CD4-positive, alpha-beta memory T cell (primary cell): ENCODE data around the gene RHOBTB1. TPM values are rescaled to one million over a fixed set of nuclear protein-coding genes. Genes with fewer than 3 reads are reported as not detected.

ENCODE experiments used
- CTCF ChIA-PET: fragments of 350-600 bp; sonication (Branson Sonifier 250); formaldehyde crosslinking; loops from one replicate; lab custom pipeline; 2021; ENCODE audit warnings: inconsistent platforms; ENCODE audit not compliant: partially characterized antibody; lab: Charles Lee
- POLR2A ChIA-PET: fragments of 350-600 bp; sonication (Branson Sonifier 250); formaldehyde crosslinking; loops from one replicate; lab custom pipeline; 2021; ENCODE audit not compliant: partially characterized antibody; lab: Charles Lee
- DNase-seq, 5 donors: peaks; one replicate each; pipeline versions ENCODE4 v3.0.0 to v3.0.0-alpha.2; 2020 to 2022; ENCODE audit warnings: mixed read lengths in 1 of 5
- H3K27ac ChIP-seq: one replicate; pipeline ENCODE4 v1.7.0; 2013; ENCODE audit warnings: low read depth, low read length
- H3K27me3 ChIP-seq: 2 replicates; pipeline ENCODE4 v1.7.0; 2013; ENCODE audit warnings: mild to moderate bottlenecking, low read length, moderate library complexity; ENCODE audit not compliant: insufficient read depth
- H3K36me3 ChIP-seq: 2 replicates; pipeline ENCODE4 v1.7.0; 2013; ENCODE audit warnings: mild to moderate bottlenecking, low read length, moderate library complexity; ENCODE audit not compliant: insufficient read depth
- H3K4me1 ChIP-seq: 2 replicates; pipeline ENCODE4 v1.7.0; 2013; ENCODE audit warnings: mild to moderate bottlenecking, low read length, moderate library complexity; ENCODE audit not compliant: insufficient read depth
- H3K4me3 ChIP-seq, 2 donors: one replicate each; pipeline ENCODE4 v1.7.0; 2013; ENCODE audit warnings: low read length in 2 of 2, mild to moderate bottlenecking in 1 of 2
- H3K9me3 ChIP-seq, 2 donors: one replicate each; pipeline ENCODE4 v1.7.0; 2013; ENCODE audit warnings: low read length in 2 of 2, control low read depth in 1 of 2; ENCODE audit not compliant: control insufficient read depth in 1 of 2
- H3K27ac Mint-ChIP-seq, 7 donors: one replicate each; pipeline ENCODE4 v1.8.0; 2020 to 2021; ENCODE audit warnings: mixed read lengths in 7 of 7, mild to moderate bottlenecking in 6 of 7, inconsistent platforms in 3 of 7, moderate library complexity in 3 of 7
- H3K27me3 Mint-ChIP-seq, 2 donors: one replicate each; pipeline ENCODE4 v1.8.0; 2020 to 2021; ENCODE audit warnings: mixed read lengths in 2 of 2
- H3K36me3 Mint-ChIP-seq, 2 donors: one replicate each; pipeline ENCODE4 v1.8.0; 2020 to 2021; ENCODE audit warnings: mixed read lengths in 2 of 2, inconsistent platforms in 1 of 2, mild to moderate bottlenecking in 1 of 2
- H3K4me1 Mint-ChIP-seq, 4 donors: one replicate each; pipeline ENCODE4 v1.8.0; 2020 to 2021; ENCODE audit warnings: mixed read lengths in 4 of 4, mild to moderate bottlenecking in 1 of 4
- H3K4me3 Mint-ChIP-seq, 8 donors: one replicate each; pipeline ENCODE4 v1.8.0; 2020 to 2021; ENCODE audit warnings: mixed read lengths in 8 of 8, mild to moderate bottlenecking in 7 of 8, moderate library complexity in 6 of 8, inconsistent platforms in 3 of 8
- H3K9me3 Mint-ChIP-seq, 8 donors: one replicate each; pipeline ENCODE4 v1.8.0; 2020 to 2021; ENCODE audit warnings: mixed read lengths in 8 of 8, mild to moderate bottlenecking in 5 of 8, inconsistent platforms in 3 of 8, moderate library complexity in 1 of 8
- intact Hi-C: fragments of 100-400 bp; cut with micrococcal nuclease; formaldehyde crosslinking; loops from one replicate; pipeline ENCODE4 v1.15.1; 2023
- polyA plus RNA-seq, 2 donors: library from polyadenylated mRNA; unstranded; fragments of 300-500 nt; fragmentation: Illumina TruSeq; gene quantifications; one replicate each; pipeline ENCODE4 v1.2.3, GENCODE V29; 2021
- total RNA-seq, 2 experiments: library from RNA; stranded (reverse); gene quantifications; one replicate each; pipeline ENCODE4 v1.2.3, GENCODE V29; 2021

Gene RHOBTB1
- total and polyA plus RNA-seq, 4 experiments from 2014 or later, result 0.25 TPM; not detected in 3

DNA sequence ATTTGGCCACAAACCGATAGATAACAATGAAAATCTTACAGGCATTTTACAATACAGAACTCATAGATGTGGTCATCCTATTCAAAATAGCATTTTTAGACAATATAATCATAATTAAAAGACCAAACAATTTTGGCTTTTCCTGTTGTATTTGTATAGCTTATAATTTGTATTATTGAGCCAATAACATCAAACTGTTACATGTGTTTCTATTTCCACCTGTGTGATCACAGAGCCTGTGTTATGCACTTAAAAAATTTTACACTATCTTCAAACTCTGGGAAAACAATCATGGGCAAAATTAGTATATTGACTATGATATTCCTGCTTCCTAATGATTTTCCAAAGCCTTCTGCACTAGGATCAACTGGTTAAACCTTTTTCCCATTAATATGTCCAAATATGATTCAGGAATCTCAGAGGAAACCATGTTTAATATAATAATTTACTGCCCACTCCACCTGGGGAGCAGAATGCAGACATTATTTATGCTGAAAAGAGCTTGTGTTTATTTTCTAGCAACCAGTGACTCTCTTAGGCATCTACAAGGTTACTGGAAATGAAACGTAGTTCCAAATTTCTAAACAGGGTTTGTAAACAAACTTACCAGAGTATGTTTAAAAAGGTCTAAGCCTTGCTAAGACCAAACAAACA, 1.7 kb downstream of the RHOBTB1 start:
- peaks cover 21% of the 10 kb centered on the region for H3K27me3 ChIP-seq
- H3K36me3 ChIP-seq, result no peaks in the 10 kb centered on the region
- H3K4me1 ChIP-seq, result peaks cover 22% of the 10 kb centered on the region
- POLR2A ChIA-PET, result no interaction called here
- DNase-seq, result no peak
- CTCF ChIA-PET, result no interaction called here
- H3K27ac ChIP-seq, result no peak overlapping the region
- Mint-ChIP-seq H3K36me3 (no peaks in the 10 kb centered on the region), H3K27ac (no peak overlapping the region), H3K4me3 (peak overlapping the region in 6 of 8 donors; percentile 44 to 78 (median 69)), H3K9me3 (peaks cover 0 to 3% (median 0%) of the 10 kb centered on the region in 8 donors), H3K4me1 (peaks cover 8 to 15% (median 11%) of the 10 kb centered on the region in 4 donors), H3K27me3 (peaks cover 38 to 46% of the 10 kb centered on the region in 2 donors)
- no peak overlapping the region for H3K4me3 ChIP-seq
- intact Hi-C loops, result no loop called here
- H3K9me3 ChIP-seq, result no peaks in the 10 kb centered on the region

DNA sequence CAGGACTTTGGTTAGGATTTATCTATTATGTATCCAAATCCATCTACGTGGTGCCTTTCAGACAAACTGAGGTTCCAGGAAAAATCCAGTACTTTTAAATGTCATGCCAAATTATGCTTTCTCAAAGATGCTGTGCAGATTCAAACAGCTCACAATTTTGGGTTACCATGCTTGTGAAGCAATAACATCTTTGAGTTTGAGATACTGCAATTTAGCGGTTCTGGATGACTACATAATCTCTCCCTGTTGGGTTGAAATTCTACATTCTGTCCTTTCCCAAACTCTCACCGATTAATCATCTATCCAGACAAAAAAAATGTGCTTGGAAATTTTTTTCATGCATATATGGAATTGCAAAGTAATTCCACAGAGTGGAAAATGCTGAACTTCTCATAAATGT, 3.5 kb downstream of the RHOBTB1 start:
- DNase-seq, result no peak
- H3K27me3 Mint-ChIP-seq, result peaks cover 28 to 31% of the 10 kb centered on the region in 2 donors
- CTCF ChIA-PET, result no interaction called here
- H3K36me3 Mint-ChIP-seq, result no peaks in the 10 kb centered on the region
- POLR2A ChIA-PET, result no interaction called here
- Histone ChIP-seq H3K27me3 (peaks cover 19% of the 10 kb centered on the region), H3K36me3 (no peaks in the 10 kb centered on the region), H3K4me1 (peaks cover 22% of the 10 kb centered on the region), H3K4me3 (no peak overlapping the region), H3K27ac (no peak overlapping the region), H3K9me3 (no peaks in the 10 kb centered on the region)
- peaks cover 8 to 15% (median 11%) of the 10 kb centered on the region in 4 donors for H3K4me1 Mint-ChIP-seq
- H3K9me3 Mint-ChIP-seq, result no peaks in the 10 kb centered on the region
- H3K27ac Mint-ChIP-seq, result no peak overlapping the region
- H3K4me3 Mint-ChIP-seq, result no peak overlapping the region
- intact Hi-C loops, result no loop called here

DNA sequence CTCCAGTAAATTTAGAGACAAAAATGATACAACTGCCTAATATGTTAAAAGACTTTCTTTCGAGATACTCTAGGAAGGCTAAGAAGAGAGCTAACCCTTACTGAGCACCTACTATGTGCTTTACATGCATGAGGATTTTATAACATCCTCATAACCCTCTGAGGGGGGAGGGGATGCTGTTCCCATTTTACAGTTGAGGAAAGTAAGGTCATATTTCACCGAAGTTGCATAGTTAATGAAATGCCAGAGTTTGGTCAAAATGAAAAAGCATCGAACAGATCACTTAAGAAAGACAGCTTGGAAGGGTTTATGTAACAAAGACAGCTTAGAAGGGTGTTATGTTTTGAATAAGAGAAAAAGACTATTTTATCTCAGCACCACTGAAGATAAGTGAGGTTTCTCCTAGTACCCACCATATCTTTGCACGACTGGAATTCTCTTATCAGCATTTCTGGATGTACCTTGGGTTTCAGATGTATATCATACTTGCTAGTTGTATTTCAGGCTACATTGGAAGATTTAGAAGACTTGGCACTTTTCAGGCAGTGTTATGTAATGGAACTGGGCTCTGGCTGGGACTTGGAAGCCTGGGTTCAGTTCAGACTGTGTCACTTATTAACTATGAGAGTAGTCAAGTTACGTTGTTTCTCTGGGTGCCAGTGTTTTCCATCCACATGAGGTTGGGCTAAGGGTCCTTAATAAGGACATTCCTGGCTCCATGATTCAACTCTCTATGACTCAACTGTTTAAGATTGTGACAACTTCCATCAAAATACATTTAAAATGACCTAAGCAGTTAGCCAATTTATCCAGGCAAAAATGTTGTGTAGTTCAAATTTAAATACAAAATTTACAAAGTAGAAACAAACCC, 6.0 kb downstream of the RHOBTB1 start:
- Histone ChIP-seq H3K4me3 (no peak overlapping the region), H3K4me1 (peaks cover 9% of the 10 kb centered on the region), H3K27ac (no peak overlapping the region), H3K9me3 (no peaks in the 10 kb centered on the region), H3K36me3 (no peaks in the 10 kb centered on the region), H3K27me3 (peaks cover 3% of the 10 kb centered on the region)
- Mint-ChIP-seq H3K4me1 (peaks cover 2 to 6% (median 4%) of the 10 kb centered on the region in 4 donors), H3K36me3 (no peaks in the 10 kb centered on the region), H3K27ac (no peak overlapping the region), H3K4me3 (no peak overlapping the region), H3K9me3 (peaks cover 0 to 2% (median 0%) of the 10 kb centered on the region in 8 donors), H3K27me3 (peaks cover 18 to 20% of the 10 kb centered on the region in 2 donors)
- POLR2A ChIA-PET, result no interaction called here
- intact Hi-C loops, result no loop called here
- DNase-seq, result no peak
- CTCF ChIA-PET, result no interaction called here

DNA sequence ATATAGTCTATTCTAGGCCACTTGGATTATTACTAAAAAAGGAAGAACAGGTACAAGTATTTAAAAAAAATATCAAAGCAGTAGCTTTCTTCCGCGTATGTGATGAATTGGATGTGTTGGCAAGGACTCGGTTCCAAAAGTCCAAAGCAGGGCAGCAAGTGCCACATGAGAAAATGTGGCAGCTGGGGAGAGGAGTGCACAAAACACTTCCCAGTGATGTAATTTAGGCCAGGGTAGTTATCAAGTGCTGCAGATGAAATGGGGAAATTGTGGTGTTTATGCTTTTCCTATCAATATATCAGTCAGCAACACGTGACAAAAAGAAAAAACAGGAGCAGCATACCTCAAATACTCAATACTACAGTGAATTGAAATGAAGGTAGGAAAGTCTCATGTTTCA, 7.0 kb downstream of the RHOBTB1 start:
- H3K9me3 ChIP-seq, result no peaks in the 10 kb centered on the region
- Mint-ChIP-seq H3K27me3 (peaks cover 14 to 15% of the 10 kb centered on the region in 2 donors), H3K27ac (no peak overlapping the region), H3K36me3 (no peaks in the 10 kb centered on the region), H3K4me1 (no peaks in the 10 kb centered on the region), H3K4me3 (no peak overlapping the region), H3K9me3 (peaks cover 0 to 2% (median 0%) of the 10 kb centered on the region in 8 donors)
- intact Hi-C loops, result no loop called here
- ChIA-PET CTCF (no interaction called here), POLR2A (no interaction called here)
- no peak for DNase-seq
- H3K27me3 ChIP-seq, result no peaks in the 10 kb centered on the region
- no peaks in the 10 kb centered on the region for H3K36me3 ChIP-seq
- no peak overlapping the region for H3K4me3 ChIP-seq
- no peaks in the 10 kb centered on the region for H3K4me1 ChIP-seq
- no peak overlapping the region for H3K27ac ChIP-seq

GRCh38 chr10:60934215-60935175, 9.5 kb downstream of the RHOBTB1 start:
- POLR2A ChIA-PET, result no interaction called here
- intact Hi-C loops, result no loop called here
- Mint-ChIP-seq H3K4me1 (no peaks in the 10 kb centered on the region), H3K4me3 (no peak overlapping the region), H3K27me3 (peaks cover 7 to 13% of the 10 kb centered on the region in 2 donors), H3K36me3 (no peaks in the 10 kb centered on the region), H3K9me3 (peaks cover 0 to 2% (median 0%) of the 10 kb centered on the region in 8 donors), H3K27ac (no peak overlapping the region)
- Histone ChIP-seq H3K4me3 (no peak overlapping the region), H3K9me3 (no peaks in the 10 kb centered on the region), H3K27ac (no peak overlapping the region), H3K4me1 (no peaks in the 10 kb centered on the region), H3K36me3 (no peaks in the 10 kb centered on the region), H3K27me3 (no peaks in the 10 kb centered on the region)
- no peak for DNase-seq
- CTCF ChIA-PET, result no interaction called here

DNA sequence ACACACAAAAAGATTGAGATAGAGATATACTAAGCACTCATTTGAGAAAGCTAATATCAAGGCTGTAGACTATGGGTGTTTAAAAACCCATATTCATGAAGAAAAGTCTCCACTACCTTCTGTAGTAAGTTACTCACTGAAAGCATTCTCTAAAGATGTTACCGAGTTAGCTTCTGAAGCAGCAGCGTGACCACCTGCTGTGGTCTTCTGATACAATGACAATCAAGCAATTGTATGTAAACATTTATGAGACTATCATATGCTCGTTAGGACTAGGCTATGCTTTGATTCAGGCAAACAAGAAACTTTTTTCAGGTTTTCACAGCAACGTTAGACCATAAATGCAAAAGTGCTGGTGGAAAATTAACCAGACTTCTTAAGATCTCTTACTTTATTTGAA, 11.2 kb downstream of the RHOBTB1 start:
- POLR2A ChIA-PET, result no interaction called here
- peaks cover 0 to 7% (median 2%) of the 10 kb centered on the region in 8 donors for H3K9me3 Mint-ChIP-seq
- Histone ChIP-seq H3K27ac (no peak overlapping the region), H3K4me1 (no peaks in the 10 kb centered on the region), H3K9me3 (no peaks in the 10 kb centered on the region), H3K4me3 (no peak overlapping the region), H3K27me3 (no peaks in the 10 kb centered on the region), H3K36me3 (no peaks in the 10 kb centered on the region)
- no peak overlapping the region for H3K4me3 Mint-ChIP-seq
- H3K36me3 Mint-ChIP-seq, result no peaks in the 10 kb centered on the region
- H3K27ac Mint-ChIP-seq, result no peak overlapping the region
- H3K4me1 Mint-ChIP-seq, result no peaks in the 10 kb centered on the region
- peaks cover 2 to 11% of the 10 kb centered on the region in 2 donors for H3K27me3 Mint-ChIP-seq
- intact Hi-C loops, result no loop called here
- CTCF ChIA-PET, result no interaction called here
- DNase-seq, result no peak
